ENCODE measurements around the gene ATP5F1B.
"Not testable (repeated sequence)": the region's sequence is repeated elsewhere in the genome, so short reads cannot be mapped to it uniquely, and the experiment has no call there.

The ATP5F1B gene

GRCh38 chr12:56668197-56668457 lies 22.3 kb upstream of the ATP5F1B start:
- H3K27ac Mint-ChIP-seq, result peak overlapping the region; percentile 87
- no peak for DNase-seq
- peaks cover 99% of the 10 kb centered on the region for H3K36me3 Mint-ChIP-seq (ENCODE audit: low read depth)
- no peak overlapping the region for H3K4me3 Mint-ChIP-seq
- H3K27me3 Mint-ChIP-seq, result no peaks in the 10 kb centered on the region
- no peaks in the 10 kb centered on the region for H3K9me3 Mint-ChIP-seq
- H3K4me1 Mint-ChIP-seq (ENCODE audit: low read depth), result peaks cover 63% of the 10 kb centered on the region

- H3K4me3 Mint-ChIP-seq, result no peak overlapping the region
- DNase-seq, result no peak
- peak overlapping the region; percentile 52 for H3K27ac Mint-ChIP-seq
- H3K9me3 Mint-ChIP-seq, result no peaks in the 10 kb centered on the region
- H3K27me3 Mint-ChIP-seq, result no peaks in the 10 kb centered on the region
- H3K36me3 Mint-ChIP-seq (ENCODE audit: low read depth), result peaks cover 56% of the 10 kb centered on the region
- H3K4me1 Mint-ChIP-seq (ENCODE audit: low read depth), result peaks cover 45% of the 10 kb centered on the region
Measured at GRCh38 chr12:56661979-56662638, 16.3 kb upstream of the ATP5F1B start.

- Mint-ChIP-seq H3K36me3 (ENCODE audit: low read depth) (peaks cover 50% of the 10 kb centered on the region), H3K4me3 (no peak overlapping the region), H3K27ac (peak overlapping the region; percentile 52), H3K27me3 (no peaks in the 10 kb centered on the region), H3K4me1 (ENCODE audit: low read depth) (peaks cover 46% of the 10 kb centered on the region), H3K9me3 (no peaks in the 10 kb centered on the region)
- no peak for DNase-seq
Measured at GRCh38 chr12:56661560-56661959, 15.8 kb upstream of the ATP5F1B start.

GRCh38 chr12:56658921-56659320 lies 13.1 kb upstream of the ATP5F1B start:
- H3K27me3 Mint-ChIP-seq, result no peaks in the 10 kb centered on the region
- peaks cover 24% of the 10 kb centered on the region for H3K36me3 Mint-ChIP-seq (ENCODE audit: low read depth)
- no peak for DNase-seq
- peaks cover 3% of the 10 kb centered on the region for H3K9me3 Mint-ChIP-seq
- H3K27ac Mint-ChIP-seq, result peak overlapping the region; percentile 13
- H3K4me3 Mint-ChIP-seq, result no peak overlapping the region
- peaks cover 36% of the 10 kb centered on the region for H3K4me1 Mint-ChIP-seq (ENCODE audit: low read depth)

- Mint-ChIP-seq H3K4me3 (peak overlapping the region; percentile 44), H3K27ac (peak overlapping the region; percentile 87), H3K36me3 (ENCODE audit: low read depth) (peaks cover 15% of the 10 kb centered on the region)
Measured at GRCh38 chr12:56657416-56658379, 11.9 kb upstream of the ATP5F1B start.

GRCh38 chr12:56653781-56654180 lies 8.0 kb upstream of the ATP5F1B start:
- H3K4me3 Mint-ChIP-seq; DNase-seq; H3K27ac Mint-ChIP-seq; H3K27me3 Mint-ChIP-seq; H3K9me3 Mint-ChIP-seq; H3K36me3 Mint-ChIP-seq (ENCODE audit: low read depth): not testable (repeated sequence)
- H3K4me1 Mint-ChIP-seq (ENCODE audit: low read depth), result peaks cover 15% of the 10 kb centered on the region

More at GRCh38 chr12:56657416-56658379, 11.9 kb upstream of the ATP5F1B start:
- H3K9me3 Mint-ChIP-seq, result peaks cover 9% of the 10 kb centered on the region
- DNase-seq, result no peak
- H3K27me3 Mint-ChIP-seq, result no peaks in the 10 kb centered on the region
- H3K4me1 Mint-ChIP-seq (ENCODE audit: low read depth), result peaks cover 27% of the 10 kb centered on the region

- Mint-ChIP-seq H3K27ac (peak overlapping the region; percentile 40), H3K36me3 (ENCODE audit: low read depth) (peaks cover 31% of the 10 kb centered on the region), H3K4me1 (ENCODE audit: low read depth) (peaks cover 24% of the 10 kb centered on the region)
- H3K9me3 Mint-ChIP-seq, DNase-seq, H3K4me3 Mint-ChIP-seq, H3K27me3 Mint-ChIP-seq: not testable (repeated sequence)
Measured at GRCh38 chr12:56648023-56648422, 2.2 kb upstream of the ATP5F1B start.

GRCh38 chr12:56645201-56645716 lies 525 bp downstream of the ATP5F1B start:
- peaks cover 40% of the 10 kb centered on the region for H3K4me1 Mint-ChIP-seq (ENCODE audit: low read depth)
- H3K27ac Mint-ChIP-seq, result peak overlapping the region; percentile 94
- H3K27me3 Mint-ChIP-seq, result no peaks in the 10 kb centered on the region
- H3K9me3 Mint-ChIP-seq, result no peaks in the 10 kb centered on the region
- peaks cover 50% of the 10 kb centered on the region for H3K36me3 Mint-ChIP-seq (ENCODE audit: low read depth)
- H3K4me3 Mint-ChIP-seq, result peak overlapping the region; percentile 99
- DNase-seq, result no peak

- DNase-seq, result no peak
- Mint-ChIP-seq H3K9me3 (no peaks in the 10 kb centered on the region), H3K36me3 (ENCODE audit: low read depth) (peaks cover 56% of the 10 kb centered on the region), H3K27ac (peak overlapping the region; percentile 94), H3K4me1 (ENCODE audit: low read depth) (peaks cover 43% of the 10 kb centered on the region), H3K4me3 (peak overlapping the region; percentile 99), H3K27me3 (no peaks in the 10 kb centered on the region)
Measured at GRCh38 chr12:56644654-56645053, 1.1 kb downstream of the ATP5F1B start.

GRCh38 chr12:56641219-56641618 lies 4.6 kb downstream of the ATP5F1B start:
- no peak for DNase-seq
- H3K27ac Mint-ChIP-seq, result peak overlapping the region; percentile 88
- no peaks in the 10 kb centered on the region for H3K27me3 Mint-ChIP-seq
- no peaks in the 10 kb centered on the region for H3K9me3 Mint-ChIP-seq
- H3K4me1 Mint-ChIP-seq (ENCODE audit: low read depth), result peaks cover 66% of the 10 kb centered on the region
- H3K4me3 Mint-ChIP-seq, result no peak overlapping the region
- H3K36me3 Mint-ChIP-seq (ENCODE audit: low read depth), result peaks cover 86% of the 10 kb centered on the region

GRCh38 chr12:56637621-56638020 lies 8.2 kb downstream of the ATP5F1B start:
- Mint-ChIP-seq H3K27me3 (no peaks in the 10 kb centered on the region), H3K9me3 (no peaks in the 10 kb centered on the region), H3K27ac (peak overlapping the region; percentile 94), H3K4me1 (ENCODE audit: low read depth) (peaks cover 77% of the 10 kb centered on the region), H3K36me3 (ENCODE audit: low read depth) (peaks cover 61% of the 10 kb centered on the region), H3K4me3 (no peak overlapping the region)
- DNase-seq, result no peak

GRCh38 chr12:56636675-56637540 lies 8.9 kb downstream of the ATP5F1B start:
- Mint-ChIP-seq H3K4me3 (peak overlapping the region; percentile 85), H3K36me3 (ENCODE audit: low read depth) (peaks cover 54% of the 10 kb centered on the region), H3K27me3 (no peaks in the 10 kb centered on the region), H3K9me3 (no peaks in the 10 kb centered on the region), H3K4me1 (ENCODE audit: low read depth) (peaks cover 77% of the 10 kb centered on the region), H3K27ac (peak overlapping the region; percentile 94)
- DNase-seq, result peak; percentile 88

- Mint-ChIP-seq H3K36me3 (ENCODE audit: low read depth) (peaks cover 48% of the 10 kb centered on the region), H3K4me3 (peak overlapping the region; percentile 85), H3K27me3 (no peaks in the 10 kb centered on the region), H3K4me1 (ENCODE audit: low read depth) (peaks cover 84% of the 10 kb centered on the region), H3K9me3 (no peaks in the 10 kb centered on the region), H3K27ac (peak overlapping the region; percentile 94)
- peak; percentile 88 for DNase-seq
Measured at GRCh38 chr12:56635806-56636674, 9.7 kb downstream of the ATP5F1B start.

Measured in activated T-cell treated with anti-CD3 and anti-CD28 coated beads, Interleukin-2, amount 50 U/mL, for 24 hours (primary cell).